ENCODE results near the gene SPATA18. TPM values are rescaled to one million over a fixed set of nuclear protein-coding genes. Genes with fewer than 3 reads are reported as not detected.

The SPATA18 gene
- 10 to 100 TPM in 5 of 8 experiments, 1 to 10 TPM in 3; 4.0 to 50.3 (median 13.6) TPM for total RNA-seq

- WGBS, 10 experiments = 0 to 20% (median 8%) methylated on average over 2 to 19 of the region's 44 CpGs; no CpG with 5 or more reads in 6 of the 10 experiments
- peak; percentile 61 to 74 (median 68) for ATAC-seq (replicated peaks in 6 of 8)
- H3K4me1 ChIP-seq (replicated peaks in 1 of 2) = peaks cover 7 to 9% of the 10 kb centered on the region in 2 donors
- peak within 1 kb of the TSS; percentile 6 to 80 for H3K27ac ChIP-seq
- peak within 1 kb of the TSS; percentile 45 to 81 (median 51) for H3K4me3 ChIP-seq
- in situ Hi-C loops (cut with MboI; ENCODE audit: low pct_unique_long_range_greater_than_20kb in 2 of 9, low sequenced_read_pairs in 9 of 9, unreplicated experiment in 9 of 9) = no loop called here
Observed at GRCh38 chr4:52051213-52051614, at the start of gene SPATA18. TSS of gene SPATA18 (plus strand) at chr4:52051304. CDS start at chr4:52051705, 401 bp downstream.

GRCh38 chr4:52001616-52002015 is 49.5 kb upstream of the SPATA18 start:
- Histone ChIP-seq H3K4me3 (no peak overlapping the region), H3K4me1 (replicated peaks in 1 of 2) (no peaks in the 10 kb centered on the region), H3K27ac (no peak overlapping the region)
- no peak for ATAC-seq (replicated peaks in 6 of 8)
- 40 to 95% (median 80%) methylated on average over 1 to 2 of the region's 2 CpGs; no CpG with 5 or more reads in 7 of the 10 experiments for WGBS, 10 experiments
- in situ Hi-C loops (cut with MboI; ENCODE audit: low pct_unique_long_range_greater_than_20kb in 2 of 9, low sequenced_read_pairs in 9 of 9, unreplicated experiment in 9 of 9) = no loop called here

GRCh38 chr4:52004414-52004813 is 46.7 kb upstream of the SPATA18 start:
- in situ Hi-C loops (cut with MboI; ENCODE audit: low pct_unique_long_range_greater_than_20kb in 2 of 9, low sequenced_read_pairs in 9 of 9, unreplicated experiment in 9 of 9) = no loop called here
- H3K4me1 ChIP-seq (replicated peaks in 1 of 2) = no peaks in the 10 kb centered on the region
- H3K27ac ChIP-seq = no peak overlapping the region
- ATAC-seq (replicated peaks in 6 of 8) = peak in 4 of 8 experiments; percentile 40 to 84 (median 69)
- no peak overlapping the region for H3K4me3 ChIP-seq

- ATAC-seq (replicated peaks in 6 of 8) = peak in 3 of 8 experiments; percentile 57 to 88 (median 72)
Observed at GRCh38 chr4:52005604-52006273, 45.4 kb upstream of the SPATA18 start.

GRCh38 chr4:52006887-52007286 is 44.2 kb upstream of the SPATA18 start:
- WGBS, 10 experiments = 90 to 100% (median 97%) methylated on average over 1 to 4 of the region's 4 CpGs; no CpG with 5 or more reads in 2 of the 10 experiments
- no peak overlapping the region for H3K4me3 ChIP-seq
- ATAC-seq (replicated peaks in 6 of 8) = no peak
- no peak overlapping the region for H3K27ac ChIP-seq
- no peaks in the 10 kb centered on the region for H3K4me1 ChIP-seq (replicated peaks in 1 of 2)
- in situ Hi-C loops (cut with MboI; ENCODE audit: low pct_unique_long_range_greater_than_20kb in 2 of 9, low sequenced_read_pairs in 9 of 9, unreplicated experiment in 9 of 9) = no loop called here

More at GRCh38 chr4:52005604-52006273, 45.4 kb upstream of the SPATA18 start:
- Histone ChIP-seq H3K4me1 (replicated peaks in 1 of 2) (no peaks in the 10 kb centered on the region), H3K4me3 (no peak overlapping the region), H3K27ac (no peak overlapping the region)
- 83 to 100% (median 100%) methylated on average over 1 of the region's 2 CpGs; no CpG with 5 or more reads in 6 of the 10 experiments for WGBS, 10 experiments
- in situ Hi-C loops (cut with MboI; ENCODE audit: low pct_unique_long_range_greater_than_20kb in 2 of 9, low sequenced_read_pairs in 9 of 9, unreplicated experiment in 9 of 9) = no loop called here

GRCh38 chr4:52010986-52011385 is 40.1 kb upstream of the SPATA18 start:
- 80 to 100% (median 96%) methylated on average over 1 to 2 of the region's 2 CpGs for WGBS, 10 experiments
- no peaks in the 10 kb centered on the region for H3K4me1 ChIP-seq (replicated peaks in 1 of 2)
- no peak overlapping the region for H3K4me3 ChIP-seq
- no peak overlapping the region for H3K27ac ChIP-seq
- in situ Hi-C loops (cut with MboI; ENCODE audit: low pct_unique_long_range_greater_than_20kb in 2 of 9, low sequenced_read_pairs in 9 of 9, unreplicated experiment in 9 of 9) = no loop called here
- ATAC-seq (replicated peaks in 6 of 8) = no peak

GRCh38 chr4:52012651-52013050 is 38.5 kb upstream of the SPATA18 start:
- 86 to 100% (median 95%) methylated on average over 1 of the region's 1 CpG; no CpG with 5 or more reads in 2 of the 10 experiments for WGBS, 10 experiments
- H3K27ac ChIP-seq = no peak overlapping the region
- ATAC-seq (replicated peaks in 6 of 8) = no peak
- in situ Hi-C loops (cut with MboI; ENCODE audit: low pct_unique_long_range_greater_than_20kb in 2 of 9, low sequenced_read_pairs in 9 of 9, unreplicated experiment in 9 of 9) = no loop called here
- H3K4me1 ChIP-seq (replicated peaks in 1 of 2) = no peaks in the 10 kb centered on the region
- H3K4me3 ChIP-seq = no peak overlapping the region

GRCh38 chr4:52014903-52015302 is 36.2 kb upstream of the SPATA18 start:
- 20 to 60% (median 33%) methylated on average over 1 of the region's 1 CpG; no CpG with 5 or more reads in 6 of the 10 experiments for WGBS, 10 experiments
- ATAC-seq (replicated peaks in 6 of 8) = no peak

GRCh38 chr4:52015366-52015765 is 35.7 kb upstream of the SPATA18 start:
- in situ Hi-C loops (cut with MboI; ENCODE audit: low pct_unique_long_range_greater_than_20kb in 2 of 9, low sequenced_read_pairs in 9 of 9, unreplicated experiment in 9 of 9) = no loop called here
- Histone ChIP-seq H3K4me3 (no peak overlapping the region), H3K4me1 (replicated peaks in 1 of 2) (no peaks in the 10 kb centered on the region), H3K27ac (no peak overlapping the region)
- ATAC-seq (replicated peaks in 6 of 8) = peak in 4 of 8 experiments; percentile 20 to 47 (median 34)
- 31 to 93% (median 69%) methylated on average over 1 to 7 of the region's 7 CpGs; no CpG with 5 or more reads in 1 of the 10 experiments for WGBS, 10 experiments

More at GRCh38 chr4:52014903-52015302, 36.2 kb upstream of the SPATA18 start:
- Histone ChIP-seq H3K4me1 (replicated peaks in 1 of 2) (no peaks in the 10 kb centered on the region), H3K27ac (no peak overlapping the region), H3K4me3 (no peak overlapping the region)
- in situ Hi-C loops (cut with MboI; ENCODE audit: low pct_unique_long_range_greater_than_20kb in 2 of 9, low sequenced_read_pairs in 9 of 9, unreplicated experiment in 9 of 9) = no loop called here

- no peak overlapping the region for H3K4me3 ChIP-seq
- 30 to 100% (median 76%) methylated on average over 2 to 3 of the region's 3 CpGs; no CpG with 5 or more reads in 1 of the 10 experiments for WGBS, 10 experiments
- H3K27ac ChIP-seq = no peak overlapping the region
- no peaks in the 10 kb centered on the region for H3K4me1 ChIP-seq (replicated peaks in 1 of 2)
- peak in 2 of 8 experiments; percentile 10 to 17 for ATAC-seq (replicated peaks in 6 of 8)
- in situ Hi-C loops (cut with MboI; ENCODE audit: low pct_unique_long_range_greater_than_20kb in 2 of 9, low sequenced_read_pairs in 9 of 9, unreplicated experiment in 9 of 9) = no loop called here
Observed at GRCh38 chr4:52016981-52017380, 34.1 kb upstream of the SPATA18 start.

GRCh38 chr4:52017814-52018213 is 33.3 kb upstream of the SPATA18 start:
- 0 to 100% (median 50%) methylated on average over 1 of the region's 1 CpG; no CpG with 5 or more reads in 4 of the 10 experiments for WGBS, 10 experiments

GRCh38 chr4:52019936-52020657 is 31.0 kb upstream of the SPATA18 start, which contains the start of gene LRRC66:
TSS of gene LRRC66 (minus strand) at chr4:52020363. CDS start at chr4:52017613, 2,750 bp downstream.
- in situ Hi-C loops (cut with MboI; ENCODE audit: low pct_unique_long_range_greater_than_20kb in 2 of 9, low sequenced_read_pairs in 9 of 9, unreplicated experiment in 9 of 9) = no loop called here
- no peak within 1 kb of the TSS for H3K4me3 ChIP-seq
- peak in 3 of 8 experiments; percentile 79 to 89 (median 89) for ATAC-seq (replicated peaks in 6 of 8)
- 6 to 98% (median 79%) methylated on average over 1 to 6 of the region's 6 CpGs; no CpG with 5 or more reads in 1 of the 10 experiments for WGBS, 10 experiments
- no peaks in the 10 kb centered on the region for H3K4me1 ChIP-seq (replicated peaks in 1 of 2)
- no peak within 1 kb of the TSS for H3K27ac ChIP-seq

More at GRCh38 chr4:52017814-52018213, 33.3 kb upstream of the SPATA18 start:
- Histone ChIP-seq H3K4me3 (no peak overlapping the region), H3K27ac (no peak overlapping the region), H3K4me1 (replicated peaks in 1 of 2) (no peaks in the 10 kb centered on the region)
- in situ Hi-C loops (cut with MboI; ENCODE audit: low pct_unique_long_range_greater_than_20kb in 2 of 9, low sequenced_read_pairs in 9 of 9, unreplicated experiment in 9 of 9) = no loop called here
- ATAC-seq (replicated peaks in 6 of 8) = no peak

- H3K4me1 ChIP-seq (replicated peaks in 1 of 2) = no peaks in the 10 kb centered on the region
- in situ Hi-C loops (cut with MboI; ENCODE audit: low pct_unique_long_range_greater_than_20kb in 2 of 9, low sequenced_read_pairs in 9 of 9, unreplicated experiment in 9 of 9) = no loop called here
- WGBS, 10 experiments = 33 to 100% (median 82%) methylated on average over 1 of the region's 1 CpG; no CpG with 5 or more reads in 3 of the 10 experiments
- no peak overlapping the region for H3K4me3 ChIP-seq
- H3K27ac ChIP-seq = no peak overlapping the region
- peak in 3 of 8 experiments; percentile 47 to 80 (median 76) for ATAC-seq (replicated peaks in 6 of 8)
Observed at GRCh38 chr4:52028970-52029369, 22.1 kb upstream of the SPATA18 start.

All from motor neuron (in vitro differentiated cells).